Activated CD4-positive, alpha-beta T cell treated with anti-CD3 and anti-CD28 coated beads, Interleukin-2, amount 50 U/mL, for 1 hour (primary cell): ENCODE results near the gene MATN4.

Experiments
- DNase-seq: peaks from one replicate; pipeline ENCODE4 v3.0.0-alpha.2; 2020

Gene MATN4

DNA sequence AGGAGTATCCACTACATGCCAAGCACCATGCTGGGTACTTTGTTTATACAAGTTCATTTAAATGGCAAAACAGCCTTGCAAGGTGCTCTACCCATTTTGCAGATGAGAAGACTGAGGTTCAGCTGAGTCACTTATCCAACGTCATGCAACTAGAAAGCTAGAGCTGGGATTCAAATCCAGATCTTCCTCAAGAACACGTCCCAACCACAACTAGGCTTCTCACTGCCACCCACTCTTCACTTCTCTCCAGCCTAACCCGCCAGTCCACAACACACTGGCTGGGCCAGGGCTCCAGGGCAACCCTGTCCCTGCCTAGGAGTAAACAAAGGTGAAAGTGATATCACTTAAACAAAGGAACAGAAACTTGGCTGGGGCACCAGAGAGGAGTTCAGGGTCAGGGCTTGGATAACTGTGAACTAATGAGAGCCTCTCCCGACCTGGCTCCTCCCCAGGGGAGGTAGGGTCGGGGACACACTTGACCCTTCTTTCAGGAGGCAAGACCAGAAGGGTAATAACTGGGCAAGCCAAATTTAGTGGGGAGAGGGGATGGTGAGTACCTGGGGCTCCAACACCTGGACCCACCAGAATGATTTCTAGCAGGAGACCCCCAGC, 32.2 kb upstream of the MATN4 start:
- no peak for DNase-seq

DNA sequence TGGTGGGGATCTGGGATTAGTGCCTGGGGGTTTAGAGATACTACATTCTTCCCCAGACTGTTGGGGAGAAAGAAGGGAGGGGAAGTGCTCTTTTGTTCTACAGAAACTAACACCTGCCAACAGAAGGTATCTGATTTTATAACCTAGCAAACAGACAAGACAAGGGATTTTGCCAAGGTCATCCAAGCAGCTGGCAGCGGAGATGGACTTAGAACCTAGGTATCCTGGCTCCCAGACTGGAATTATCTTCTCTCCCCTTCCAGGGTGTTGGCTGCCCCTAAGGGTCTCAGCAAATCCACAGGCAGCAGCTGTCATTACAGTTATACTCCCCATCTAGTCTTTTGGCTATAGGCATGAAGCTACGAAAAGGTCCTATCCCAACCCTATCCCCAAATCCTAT, 31.7 kb upstream of the MATN4 start:
- no peak for DNase-seq

GRCh38 chr20:45339084-45339483, 31.0 kb upstream of the MATN4 start:
- no peak for DNase-seq

DNA sequence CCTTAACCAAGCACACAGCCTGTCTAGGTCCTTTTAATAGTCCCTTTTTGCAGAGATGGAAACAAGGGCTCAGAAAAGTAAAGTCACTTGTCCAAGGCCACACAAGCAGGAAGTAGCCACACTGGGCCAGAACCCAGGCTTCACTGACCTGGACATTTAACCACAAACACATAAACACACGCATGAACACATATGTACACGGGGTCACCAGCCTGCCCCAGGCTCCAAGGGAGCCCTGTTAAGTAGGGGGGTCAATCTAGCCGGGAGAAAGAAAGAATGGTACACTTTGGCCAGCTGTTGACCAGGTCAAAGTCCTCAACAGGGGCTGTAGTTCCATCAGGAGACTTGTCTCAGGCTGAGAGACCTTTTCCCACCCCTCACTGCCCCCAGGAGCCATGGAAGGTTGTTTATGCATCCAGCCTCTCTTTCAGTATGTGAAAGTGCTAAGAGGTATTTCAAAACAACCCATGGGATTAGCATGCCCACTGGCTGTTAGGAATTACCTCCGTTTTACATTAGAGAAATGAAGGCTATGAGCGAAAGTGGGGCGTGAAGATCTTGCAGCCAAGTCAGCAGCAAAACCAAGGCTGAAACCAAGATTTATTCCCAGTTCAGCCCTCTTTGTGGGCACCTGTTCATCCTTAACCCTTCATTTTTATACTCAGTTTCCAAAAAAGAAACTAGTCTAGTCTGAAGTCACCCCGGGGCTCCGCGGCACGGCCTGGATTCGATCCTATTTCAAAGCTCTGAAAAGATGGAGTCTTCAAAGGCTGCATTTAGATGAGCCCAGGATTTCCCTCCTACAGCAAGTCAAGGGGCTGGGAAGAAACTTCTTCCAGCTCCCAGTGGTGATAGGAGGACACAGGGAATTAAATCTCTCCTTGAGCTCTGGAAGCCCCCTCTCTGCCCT, 30.3 kb upstream of the MATN4 start:
- DNase-seq: no peak

DNA sequence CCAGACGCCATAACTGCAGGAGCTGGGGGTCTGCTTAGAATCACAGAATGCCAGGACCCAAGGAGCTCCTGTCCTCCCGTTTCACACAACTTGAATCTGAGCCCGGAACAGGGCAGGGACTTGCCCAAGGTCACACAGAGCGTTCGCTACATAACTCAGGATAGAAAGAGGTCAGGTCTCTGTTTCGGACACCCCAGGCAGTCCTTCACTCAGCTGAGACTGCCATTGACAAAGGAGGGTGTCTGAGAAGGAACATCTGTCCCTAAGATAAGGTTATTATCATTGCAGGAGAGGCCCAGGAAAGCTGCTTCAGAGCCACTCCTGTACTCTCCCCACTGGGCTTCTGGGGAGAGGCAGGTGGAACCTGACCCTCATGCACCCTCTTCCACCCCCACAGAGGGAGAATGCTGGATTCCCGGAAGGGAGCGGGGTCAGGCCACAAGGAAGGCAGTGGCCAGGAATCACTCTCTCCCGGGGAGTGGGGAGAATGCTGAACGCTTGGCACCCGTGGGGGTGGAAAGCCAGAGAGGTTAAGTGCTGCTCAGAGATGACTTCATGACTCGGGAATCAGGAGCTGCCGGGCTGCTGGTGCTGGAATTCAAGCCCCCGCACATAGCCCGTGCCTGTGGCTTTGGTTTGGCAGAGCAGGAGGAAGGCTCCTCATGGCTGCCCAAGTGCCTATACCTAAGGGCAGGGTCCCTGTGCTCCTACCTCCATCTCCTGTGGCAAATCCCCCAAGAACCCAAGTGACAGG, 29.4 kb upstream of the MATN4 start:
- no peak for DNase-seq

GRCh38 chr20:45336530-45337366, 28.6 kb upstream of the MATN4 start:
- DNase-seq: no peak

- DNase-seq: no peak
Measured at GRCh38 chr20:45330476-45330875, 22.4 kb upstream of the MATN4 start.

DNA sequence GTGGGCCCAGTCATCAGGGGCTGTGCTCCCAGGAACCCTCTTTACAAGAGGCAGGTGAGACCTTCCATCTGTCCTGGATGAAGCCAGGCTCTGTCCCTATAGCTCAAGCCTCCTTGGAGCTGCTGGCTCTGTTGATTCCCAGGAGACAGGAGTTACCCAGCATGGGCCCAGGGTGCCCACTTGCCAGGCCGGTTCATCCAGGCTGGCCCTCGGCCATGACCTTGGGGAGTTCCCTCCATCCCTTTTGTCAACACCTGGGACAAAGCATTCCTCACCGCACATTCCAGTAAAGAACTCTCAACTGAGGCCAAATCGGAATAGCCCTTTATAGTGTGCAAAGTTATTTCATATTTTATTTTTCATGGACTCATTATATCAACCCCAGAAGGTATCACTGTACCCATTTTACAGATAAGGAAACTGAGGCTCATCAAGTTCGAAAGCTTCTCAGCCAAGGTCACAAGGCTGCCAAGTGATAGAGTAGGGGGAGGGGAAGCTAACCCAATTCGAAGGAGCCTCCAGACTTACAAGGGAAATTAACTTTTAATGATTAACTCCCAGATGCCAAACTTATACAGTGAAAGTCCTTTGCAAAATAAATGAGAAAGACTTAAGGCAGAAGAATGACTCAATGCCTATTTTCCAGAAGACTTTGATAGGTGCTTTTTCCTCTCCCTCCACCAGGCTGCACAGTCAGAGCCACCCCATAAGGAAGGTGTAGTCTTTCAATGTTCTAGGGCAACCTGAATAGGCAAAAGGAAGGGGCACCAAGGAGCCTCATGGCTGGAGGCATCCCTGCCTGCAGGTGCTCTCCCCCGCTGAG, 21.6 kb upstream of the MATN4 start:
- no peak for DNase-seq

- no peak for DNase-seq
Measured at GRCh38 chr20:45328451-45328850, 20.4 kb upstream of the MATN4 start.

DNA sequence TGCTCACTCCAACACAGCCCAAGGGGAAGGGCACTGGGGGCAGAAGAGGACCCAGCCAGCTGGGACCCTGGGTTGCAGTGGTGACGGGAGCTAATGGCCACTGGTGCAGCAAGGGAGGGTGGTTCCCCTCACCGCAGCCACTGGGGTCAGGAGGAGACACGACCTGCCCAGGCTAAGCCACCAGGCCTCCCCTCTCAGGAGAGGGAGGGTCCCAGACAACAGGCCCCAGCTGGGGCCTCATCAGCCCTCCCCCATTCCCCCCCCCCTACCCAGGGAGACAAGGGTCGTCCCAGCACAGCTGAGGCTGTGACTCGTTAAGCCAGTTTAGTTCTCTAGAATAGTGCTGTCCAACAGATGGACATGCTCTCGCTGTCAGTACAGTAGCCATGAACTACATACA, 17.3 kb upstream of the MATN4 start:
- no peak for DNase-seq

DNA sequence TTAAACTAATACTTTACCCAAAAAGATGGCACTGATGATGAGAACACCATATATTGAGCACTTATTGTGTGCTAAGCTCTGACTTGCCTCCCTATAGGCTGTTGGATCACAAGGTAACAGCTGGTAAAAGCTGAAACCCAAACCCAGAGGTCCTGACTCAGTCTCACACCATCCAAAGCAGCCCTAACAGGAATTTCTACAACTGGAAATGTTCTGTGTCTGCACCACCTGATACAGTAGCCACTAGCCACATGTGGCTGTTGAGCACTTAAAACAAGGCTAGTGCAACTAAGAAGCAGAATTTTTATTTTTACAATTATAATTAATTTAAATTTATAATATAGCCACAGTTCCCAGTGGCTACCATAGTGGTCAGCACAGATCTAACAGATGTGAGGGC, 15.6 kb upstream of the MATN4 start:
- DNase-seq: no peak

GRCh38 chr20:45322952-45323383, 14.9 kb upstream of the MATN4 start:
- DNase-seq: no peak

DNA sequence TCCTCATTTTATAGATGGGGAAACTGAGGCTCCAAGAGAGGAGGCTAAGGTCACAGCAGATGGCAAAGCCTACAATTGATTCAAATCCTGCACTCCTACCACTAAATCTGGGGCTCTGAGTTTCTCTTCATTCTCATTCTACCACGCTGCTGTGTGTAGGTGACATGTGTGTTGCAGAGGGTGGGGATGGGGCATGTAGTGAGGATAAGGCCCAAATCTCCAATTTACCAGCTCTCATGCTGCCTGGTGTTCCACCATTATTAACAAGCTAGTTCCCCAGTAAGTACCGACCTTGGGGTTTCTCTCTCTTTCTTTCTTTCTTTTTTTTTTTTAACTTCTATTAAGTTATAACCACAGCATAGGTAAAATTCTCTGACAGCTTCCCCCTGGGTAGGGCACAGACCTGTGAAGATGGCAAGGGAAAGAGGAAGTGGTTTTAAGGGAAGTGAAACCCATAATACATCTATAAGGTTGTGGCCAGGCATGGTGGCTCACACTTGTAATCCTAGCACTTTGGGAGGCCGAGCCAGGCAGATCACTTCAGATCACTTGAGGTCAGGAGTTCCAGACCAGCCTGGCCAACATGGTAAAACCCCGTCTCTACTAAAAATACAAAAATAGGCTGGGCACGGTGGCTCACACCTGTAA, 13.0 kb upstream of the MATN4 start:
- no peak for DNase-seq

GRCh38 chr20:45318948-45319347, 10.8 kb upstream of the MATN4 start:
- no peak for DNase-seq

DNA sequence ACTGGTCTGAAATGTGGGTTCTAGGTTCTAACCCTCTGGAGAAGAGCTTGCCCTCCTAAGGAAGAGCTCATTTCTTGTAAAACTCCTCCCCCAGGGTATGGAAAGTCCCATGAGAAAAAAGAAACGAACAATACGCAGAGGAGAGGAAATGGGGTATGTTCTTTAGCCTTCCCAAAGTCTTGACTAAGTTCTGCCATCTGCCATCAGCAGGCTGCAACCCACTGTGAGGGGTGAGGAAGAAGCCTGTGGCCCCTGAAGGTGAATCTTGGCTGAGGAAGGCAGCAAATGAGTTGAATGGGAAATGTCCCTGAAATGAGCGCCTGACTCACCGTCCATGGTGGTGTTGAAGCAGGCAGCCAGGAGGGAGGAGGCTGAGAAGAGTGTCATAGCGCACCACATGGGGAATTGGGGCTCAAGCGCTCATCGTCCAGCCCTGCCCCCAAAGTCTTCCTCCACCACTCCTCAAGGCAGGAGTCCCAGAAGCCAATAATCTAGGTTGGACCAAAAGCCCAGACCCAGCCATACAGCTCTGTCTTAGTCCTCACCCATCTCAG, 10.4 kb upstream of the MATN4 start:
- DNase-seq: no peak

- no peak for DNase-seq
Measured at GRCh38 chr20:45317826-45318225, 9.7 kb upstream of the MATN4 start.

GRCh38 chr20:45316150-45317080, 8.3 kb upstream of the MATN4 start:
- no peak for DNase-seq

- DNase-seq: no peak
Measured at GRCh38 chr20:45315672-45316071, 7.6 kb upstream of the MATN4 start.

DNA sequence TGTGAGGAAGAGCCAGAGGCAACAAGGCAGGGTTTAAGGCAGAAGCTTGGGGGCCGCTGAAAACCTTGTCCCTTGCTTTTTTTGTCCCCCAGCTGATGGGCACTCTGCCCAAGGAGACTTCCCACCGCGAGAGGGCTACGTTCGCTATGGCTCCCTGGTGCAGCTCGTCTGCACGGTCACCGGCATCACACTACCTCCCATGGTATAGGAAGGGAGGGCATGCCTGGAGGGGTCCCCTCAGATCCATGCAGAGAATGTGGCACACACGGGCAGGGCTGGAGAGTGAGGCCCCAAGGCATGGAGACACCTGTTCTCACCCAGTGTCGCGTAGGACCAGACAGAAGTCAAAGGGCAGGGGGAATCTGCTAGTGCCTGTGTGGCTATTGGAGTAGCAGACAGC, 5.8 kb upstream of the MATN4 start:
- DNase-seq: no peak
